Measurements from ENCODE around the gene TPM2. TPM values are rescaled to one million over a fixed set of nuclear protein-coding genes. Genes with fewer than 3 reads are reported as not detected.

TPM2 gene
- polyA plus RNA-seq, 1 of the 3 experiments (the other 2 are of a cell fraction): 620 TPM

- 99% methylated on average over 9 of the region's 10 CpGs for WGBS (ENCODE audit: low lambda C conversion rate)
- no peaks in the 10 kb centered on the region for H3K4me1 ChIP-seq (ENCODE audit: control insufficient read depth in 1 of 2, insufficient read depth in 2 of 2, low read depth in 1 of 2, low read length in 1 of 2)
- no peaks in the 10 kb centered on the region for H3K27me3 ChIP-seq (ENCODE audit: insufficient read depth)
- H3K4me3 ChIP-seq (ENCODE audit: low read depth in 2 of 2, low read length in 1 of 2): no peak overlapping the region
- H3K9ac ChIP-seq: no peak overlapping the region
- no peak overlapping the region for H3K4me2 ChIP-seq
- H2AFZ ChIP-seq (ENCODE audit: low read depth): no peak overlapping the region
- peaks cover 57 to 88% of the 10 kb centered on the region in 2 experiments for H3K36me3 ChIP-seq (replicated peaks in 1 of 2; ENCODE audit: control insufficient read depth in 1 of 2, insufficient read depth in 2 of 2, low read length in 1 of 2)
- ChIA-PET POLR2A (interaction anchor here (0.7 kb wide), 1 partner anchor 42 kb away, joined by 3 read pairs; no protein-coding TSS in a partner anchor), CTCF (interaction anchor here (0.9 to 19.9 kb wide), 3 partner anchors 11 to 23 kb away, joined by 4 to 183 read pairs (median 7); partner anchors contain the start of gene TPM2)
- no peaks in the 10 kb centered on the region for H4K20me1 ChIP-seq (ENCODE audit: insufficient read depth)
- H3K27ac ChIP-seq (ENCODE audit: low read depth in 2 of 2, low read length in 1 of 2): no peak overlapping the region
- H3F3A ChIP-seq (replicated peaks; ENCODE audit: insufficient read depth): peaks cover 7% of the 10 kb centered on the region
- H3K9me3 ChIP-seq: no peaks in the 10 kb centered on the region
- TF ChIP-seq POLR2AphosphoS5 (IDR thresholded peaks at IDR 0.05; ENCODE audit: low read depth, low read length) (no peak), YY1 (IDR thresholded peaks at IDR 0.05; ENCODE audit: low read depth) (no peak), RCOR1 (IDR thresholded peaks at IDR 0.05; ENCODE audit: low read length) (no peak), ZBTB33 (IDR thresholded peaks at IDR 0.05; ENCODE audit: borderline replicate concordance, low read depth) (no peak), ELF1 (IDR thresholded peaks at IDR 0.05) (no peak), RFX5 (IDR thresholded peaks at IDR 0.05; ENCODE audit: low read length) (no peak), TAF1 (IDR thresholded peaks at IDR 0.05; ENCODE audit: borderline replicate concordance, low read depth, low read length) (no peak), REST (IDR thresholded peaks at IDR 0.05; ENCODE audit: low read depth, low read length) (no peak)
- no peaks in the 10 kb centered on the region; the same call in 1 of the 2 replicates for H3K79me2 ChIP-seq (ENCODE audit: insufficient read depth)
- no peaks in the 10 kb centered on the region for H3K9me2 ChIP-seq
- DNase-seq: no peak
These were observed 17.2 kb upstream of the TPM2 start for GRCh38 chr9:35706951-35707350.

GRCh38 chr9:35705836-35706430 is 16.2 kb upstream of the TPM2 start:
- Histone ChIP-seq H3K9me3 (no peaks in the 10 kb centered on the region), H3K9me2 (no peaks in the 10 kb centered on the region), H3K4me3 (ENCODE audit: low read depth in 2 of 2, low read length in 1 of 2) (no peak overlapping the region), H3K27ac (ENCODE audit: low read depth in 2 of 2, low read length in 1 of 2) (no peak overlapping the region), H3K4me1 (ENCODE audit: control insufficient read depth in 1 of 2, insufficient read depth in 2 of 2, low read depth in 1 of 2, low read length in 1 of 2) (no peaks in the 10 kb centered on the region), H3K36me3 (replicated peaks in 1 of 2; ENCODE audit: control insufficient read depth in 1 of 2, insufficient read depth in 2 of 2, low read length in 1 of 2) (peaks cover 67 to 85% of the 10 kb centered on the region in 2 experiments), H2AFZ (ENCODE audit: low read depth) (no peak overlapping the region), H3K79me2 (ENCODE audit: insufficient read depth) (no peaks in the 10 kb centered on the region; the same call in 1 of the 2 replicates), H3K27me3 (ENCODE audit: insufficient read depth) (no peaks in the 10 kb centered on the region), H3K4me2 (no peak overlapping the region), H3K9ac (no peak overlapping the region), H4K20me1 (ENCODE audit: insufficient read depth) (no peaks in the 10 kb centered on the region), H3F3A (replicated peaks; ENCODE audit: insufficient read depth) (peaks cover 7% of the 10 kb centered on the region)
- 92% methylated on average over 7 of the region's 7 CpGs for WGBS (ENCODE audit: low lambda C conversion rate)
- POLR2A ChIA-PET: interaction anchor here (0.7 to 1.1 kb wide), 2 partner anchors 9 to 50 kb away, joined by 3 to 4 read pairs; no protein-coding TSS in a partner anchor
- CTCF ChIA-PET: interaction anchor here (0.6 to 19.9 kb wide), 9 partner anchors 10 to 84 kb away, joined by 3 to 183 read pairs (median 5); partner anchors contain the start of genes CCDC107, CREB3, RMRP and TLN1
- no peak for DNase-seq
- TF ChIP-seq RAD21 (IDR thresholded peaks at IDR 0.05; ENCODE audit: low read length) (no peak), JUND (IDR thresholded peaks at IDR 0.05) (no peak), FOSL2 (IDR thresholded peaks at IDR 0.05; ENCODE audit: borderline replicate concordance, low read depth) (no peak), CTCF (IDR thresholded peaks at IDR 0.05) (no peak), CHD2 (IDR thresholded peaks at IDR 0.05; ENCODE audit: low read length, partially characterized antibody) (no peak), FOXJ3 (CRISPR knock-in tag; IDR thresholded peaks at IDR 0.05) (no peak), EZH2phosphoT487 (IDR thresholded peaks at IDR 0.05; ENCODE audit: borderline replicate concordance, low read depth) (no peak), MAX (IDR thresholded peaks at IDR 0.05; ENCODE audit: low read depth) (no peak), NFIC (IDR thresholded peaks at IDR 0.05; ENCODE audit: borderline replicate concordance) (no peak), FOXM1 (IDR thresholded peaks at IDR 0.05; ENCODE audit: low read depth) (no peak), EP300 (IDR thresholded peaks at IDR 0.05; ENCODE audit: borderline replicate concordance in 1 of 2, low read depth in 1 of 2, low read length in 1 of 2) (no peak)

All from SK-N-SH (cell line).